HL-60 (cell line): ENCODE results near the gene PRDM16.

Source experiments
- POLR2AphosphoS5 ChIP-seq: IDR thresholded peaks from 2 replicates; pipeline ENCODE4 v1.6.1; 2012; ENCODE audit warnings: low read depth
- SPI1 ChIP-seq: IDR thresholded peaks from 2 replicates; pipeline ENCODE4 v1.6.1; 2012; ENCODE audit warnings: low read depth, mild to moderate bottlenecking, borderline replicate concordance
- TF ChIP-seq, protein P1 (sequence below): IDR thresholded peaks from one replicate; pipeline ENCODE4 v1.5.1; 2011; ENCODE audit warnings: low read length, control low read depth, inconsistent platforms; ENCODE audit not compliant: insufficient read depth
- TF ChIP-seq, protein P2 (sequence below): IDR thresholded peaks from 2 replicates; pipeline ENCODE4 v1.6.1; 2012; ENCODE audit warnings: low read depth; ENCODE audit not compliant: insufficient replicate concordance

DNA sequence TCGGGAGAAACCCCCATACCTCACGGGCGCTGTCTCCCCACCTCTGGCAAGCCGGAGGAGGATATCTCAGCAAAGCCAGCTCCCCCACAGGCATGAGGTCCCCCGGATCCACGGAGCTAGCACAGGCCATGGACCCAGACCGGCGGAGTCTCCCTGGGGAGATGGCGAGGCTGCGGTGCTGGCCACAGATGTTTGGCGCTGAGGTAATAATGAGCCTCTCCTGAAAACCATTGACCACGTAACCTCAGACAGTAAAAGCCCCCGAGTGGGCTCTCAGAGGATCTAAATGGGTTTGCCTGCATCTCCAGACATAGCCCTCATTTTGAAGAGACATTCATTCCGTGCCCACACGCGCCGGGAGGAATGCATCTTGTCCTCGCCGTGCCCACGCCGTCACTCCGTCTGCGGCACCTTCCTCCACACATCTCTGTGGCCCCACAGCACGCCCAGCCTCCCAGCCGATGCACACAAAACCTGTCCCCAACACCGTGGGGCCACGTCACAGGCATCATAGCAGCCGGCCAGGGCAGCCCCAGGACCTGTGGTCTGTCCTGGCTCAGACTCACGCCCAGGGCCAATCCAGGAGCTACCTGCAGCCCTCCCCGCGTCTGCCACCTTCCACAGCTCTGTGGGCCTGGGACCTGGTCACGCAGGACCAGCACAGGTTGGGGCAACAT lies 150.9 kb downstream of the PRDM16 start:
- TF ChIP-seq, protein P1, sequence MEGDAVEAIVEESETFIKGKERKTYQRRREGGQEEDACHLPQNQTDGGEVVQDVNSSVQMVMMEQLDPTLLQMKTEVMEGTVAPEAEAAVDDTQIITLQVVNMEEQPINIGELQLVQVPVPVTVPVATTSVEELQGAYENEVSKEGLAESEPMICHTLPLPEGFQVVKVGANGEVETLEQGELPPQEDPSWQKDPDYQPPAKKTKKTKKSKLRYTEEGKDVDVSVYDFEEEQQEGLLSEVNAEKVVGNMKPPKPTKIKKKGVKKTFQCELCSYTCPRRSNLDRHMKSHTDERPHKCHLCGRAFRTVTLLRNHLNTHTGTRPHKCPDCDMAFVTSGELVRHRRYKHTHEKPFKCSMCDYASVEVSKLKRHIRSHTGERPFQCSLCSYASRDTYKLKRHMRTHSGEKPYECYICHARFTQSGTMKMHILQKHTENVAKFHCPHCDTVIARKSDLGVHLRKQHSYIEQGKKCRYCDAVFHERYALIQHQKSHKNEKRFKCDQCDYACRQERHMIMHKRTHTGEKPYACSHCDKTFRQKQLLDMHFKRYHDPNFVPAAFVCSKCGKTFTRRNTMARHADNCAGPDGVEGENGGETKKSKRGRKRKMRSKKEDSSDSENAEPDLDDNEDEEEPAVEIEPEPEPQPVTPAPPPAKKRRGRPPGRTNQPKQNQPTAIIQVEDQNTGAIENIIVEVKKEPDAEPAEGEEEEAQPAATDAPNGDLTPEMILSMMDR: no peak
- TF ChIP-seq POLR2AphosphoS5 (no peak), SPI1 (no peak)
- TF ChIP-seq, protein P2, sequence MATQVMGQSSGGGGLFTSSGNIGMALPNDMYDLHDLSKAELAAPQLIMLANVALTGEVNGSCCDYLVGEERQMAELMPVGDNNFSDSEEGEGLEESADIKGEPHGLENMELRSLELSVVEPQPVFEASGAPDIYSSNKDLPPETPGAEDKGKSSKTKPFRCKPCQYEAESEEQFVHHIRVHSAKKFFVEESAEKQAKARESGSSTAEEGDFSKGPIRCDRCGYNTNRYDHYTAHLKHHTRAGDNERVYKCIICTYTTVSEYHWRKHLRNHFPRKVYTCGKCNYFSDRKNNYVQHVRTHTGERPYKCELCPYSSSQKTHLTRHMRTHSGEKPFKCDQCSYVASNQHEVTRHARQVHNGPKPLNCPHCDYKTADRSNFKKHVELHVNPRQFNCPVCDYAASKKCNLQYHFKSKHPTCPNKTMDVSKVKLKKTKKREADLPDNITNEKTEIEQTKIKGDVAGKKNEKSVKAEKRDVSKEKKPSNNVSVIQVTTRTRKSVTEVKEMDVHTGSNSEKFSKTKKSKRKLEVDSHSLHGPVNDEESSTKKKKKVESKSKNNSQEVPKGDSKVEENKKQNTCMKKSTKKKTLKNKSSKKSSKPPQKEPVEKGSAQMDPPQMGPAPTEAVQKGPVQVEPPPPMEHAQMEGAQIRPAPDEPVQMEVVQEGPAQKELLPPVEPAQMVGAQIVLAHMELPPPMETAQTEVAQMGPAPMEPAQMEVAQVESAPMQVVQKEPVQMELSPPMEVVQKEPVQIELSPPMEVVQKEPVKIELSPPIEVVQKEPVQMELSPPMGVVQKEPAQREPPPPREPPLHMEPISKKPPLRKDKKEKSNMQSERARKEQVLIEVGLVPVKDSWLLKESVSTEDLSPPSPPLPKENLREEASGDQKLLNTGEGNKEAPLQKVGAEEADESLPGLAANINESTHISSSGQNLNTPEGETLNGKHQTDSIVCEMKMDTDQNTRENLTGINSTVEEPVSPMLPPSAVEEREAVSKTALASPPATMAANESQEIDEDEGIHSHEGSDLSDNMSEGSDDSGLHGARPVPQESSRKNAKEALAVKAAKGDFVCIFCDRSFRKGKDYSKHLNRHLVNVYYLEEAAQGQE: no peak
